Caco-2 (cell line): ENCODE results near the gene CLMP. TPM values are rescaled to one million over a fixed set of nuclear protein-coding genes. Genes with fewer than 3 reads are reported as not detected.
"Not testable (repeated sequence)": the region's sequence is repeated elsewhere in the genome, so short reads cannot be mapped to it uniquely, and the experiment has no call there.

Experiments used
- BruUV-seq: library from RNA; stranded (reverse); fragments of 400-500 nt; replicated peaks from 2 replicates; lab custom pipeline; 2021; lab: Mats Ljungman, UMichigan
- CTCF ChIA-PET: fragments of 300-600 bp; sonication (Branson Sonifier 250); formaldehyde crosslinking; loops from one replicate; lab custom pipeline; 2022; ENCODE audit warnings: antibody characterized with exemption; lab: Charles Lee
- POLR2A ChIA-PET: fragments of 300-600 bp; sonication (Branson Sonifier 250); formaldehyde crosslinking; loops from one replicate; lab custom pipeline; 2022; ENCODE audit warnings: antibody characterized with exemption; lab: Charles Lee
- DNase-seq, 2 experiments: peaks; one replicate each; pipeline versions ENCODE4 v3.0.0 to v3.0.0-alpha.2; 2020 to 2022
- H3K27me3 ChIP-seq: replicated peaks from 2 replicates; pipeline ENCODE4 v1.6.0; 2011; ENCODE audit warnings: low read length; ENCODE audit not compliant: control insufficient read depth, insufficient read depth
- H3K36me3 ChIP-seq: 2 replicates; pipeline ENCODE4 v1.5.1; 2011; ENCODE audit warnings: low read length; ENCODE audit not compliant: control insufficient read depth, insufficient read depth
- H3K4me1 ChIP-seq: fragments of 250-450 bp; sonication (Bioruptor Pico); 2 replicates; pipeline ENCODE4 v1.5.1; 2020; ENCODE audit warnings: mild to moderate bottlenecking
- H3K4me3 ChIP-seq: 2 replicates; pipeline ENCODE4 v1.5.1; 2011; ENCODE audit warnings: low read depth, mild to moderate bottlenecking, control low read depth, low read length
- H3K9me3 ChIP-seq: fragments of 250-450 bp; sonication (Bioruptor Pico); 2 replicates; pipeline ENCODE4 v1.5.1; 2020; ENCODE audit warnings: mild to moderate bottlenecking, moderate library complexity
- H3K27ac Mint-ChIP-seq: one replicate; pipeline ENCODE4 v1.8.0; 2022; ENCODE audit warnings: mixed read lengths; ENCODE audit not compliant: unreplicated experiment
- H3K27me3 Mint-ChIP-seq: one replicate; pipeline ENCODE4 v1.8.0; 2022; ENCODE audit warnings: mixed read lengths; ENCODE audit not compliant: insufficient read depth, unreplicated experiment
- H3K36me3 Mint-ChIP-seq: one replicate; pipeline ENCODE4 v1.8.0; 2022; ENCODE audit warnings: mild to moderate bottlenecking, mixed read lengths; ENCODE audit not compliant: insufficient read depth, unreplicated experiment
- H3K4me1 Mint-ChIP-seq: one replicate; pipeline ENCODE4 v1.8.0; 2022; ENCODE audit warnings: low read depth, mixed read lengths; ENCODE audit not compliant: unreplicated experiment
- H3K4me3 Mint-ChIP-seq: one replicate; pipeline ENCODE4 v1.8.0; 2022; ENCODE audit warnings: mild to moderate bottlenecking, moderate library complexity, mixed read lengths; ENCODE audit not compliant: unreplicated experiment
- H3K9me3 Mint-ChIP-seq: one replicate; pipeline ENCODE4 v1.8.0; 2022; ENCODE audit warnings: mixed read lengths; ENCODE audit not compliant: unreplicated experiment
- intact Hi-C: fragments of 100-400 bp; cut with micrococcal nuclease; formaldehyde crosslinking; loops from one replicate; pipeline ENCODE4 v1.10.0; 2022; ENCODE audit not compliant: unreplicated experiment
- total RNA-seq: library from RNA; stranded (reverse); gene quantifications from 2 replicates; pipeline ENCODE4 v1.2.3, GENCODE V29; 2022
- TF ChIP-seq, protein P1 (sequence below), 2 experiments: fragments of 200-600 bp in 1 of 2; IDR thresholded peaks; 1 replicate in 1 of 2; 2 replicates in 1 of 2; pipeline versions ENCODE4 v1.5.1 to v1.8.0; 2011 to 2022; ENCODE audit warnings: antibody characterized with exemption in 1 of 2, control low read depth in 1 of 2, inconsistent platforms in 1 of 2, low read depth in 1 of 2, low read length in 1 of 2, mild to moderate bottlenecking in 1 of 2, moderate library complexity in 1 of 2; ENCODE audit not compliant: insufficient read depth in 1 of 2, severe bottlenecking in 1 of 2, unreplicated experiment in 1 of 2

The CLMP gene
- total RNA-seq, 1 experiment from 2014 or later = 58.9 TPM

- Mint-ChIP-seq H3K4me1 (peaks cover 31% of the 10 kb centered on the region), H3K27ac (peak overlapping the region; percentile 98), H3K27me3 (no peaks in the 10 kb centered on the region), H3K36me3 (peaks cover 91% of the 10 kb centered on the region), H3K9me3 (no peaks in the 10 kb centered on the region), H3K4me3 (peak overlapping the region; percentile 84)
- ChIA-PET POLR2A (interaction anchor here (0.7 kb wide), 2 partner anchors 47 to 104 kb away, joined by 3 read pairs; no protein-coding TSS in a partner anchor), CTCF (no interaction called here)
- Histone ChIP-seq H3K27me3 (no peaks in the 10 kb centered on the region), H3K4me1 (peaks cover 26% of the 10 kb centered on the region), H3K9me3 (no peaks in the 10 kb centered on the region), H3K4me3 (peak overlapping the region; percentile 85), H3K36me3 (peaks cover 25% of the 10 kb centered on the region)
- BruUV-seq = no TSS peak
- peak in 1 of 2 experiments; percentile 35 for DNase-seq
- intact Hi-C loops = loop anchor here (5.0 kb wide), 1 partner anchor 682 kb away; the partner anchor contains the start of gene ZNF202
- TF ChIP-seq, protein P1, sequence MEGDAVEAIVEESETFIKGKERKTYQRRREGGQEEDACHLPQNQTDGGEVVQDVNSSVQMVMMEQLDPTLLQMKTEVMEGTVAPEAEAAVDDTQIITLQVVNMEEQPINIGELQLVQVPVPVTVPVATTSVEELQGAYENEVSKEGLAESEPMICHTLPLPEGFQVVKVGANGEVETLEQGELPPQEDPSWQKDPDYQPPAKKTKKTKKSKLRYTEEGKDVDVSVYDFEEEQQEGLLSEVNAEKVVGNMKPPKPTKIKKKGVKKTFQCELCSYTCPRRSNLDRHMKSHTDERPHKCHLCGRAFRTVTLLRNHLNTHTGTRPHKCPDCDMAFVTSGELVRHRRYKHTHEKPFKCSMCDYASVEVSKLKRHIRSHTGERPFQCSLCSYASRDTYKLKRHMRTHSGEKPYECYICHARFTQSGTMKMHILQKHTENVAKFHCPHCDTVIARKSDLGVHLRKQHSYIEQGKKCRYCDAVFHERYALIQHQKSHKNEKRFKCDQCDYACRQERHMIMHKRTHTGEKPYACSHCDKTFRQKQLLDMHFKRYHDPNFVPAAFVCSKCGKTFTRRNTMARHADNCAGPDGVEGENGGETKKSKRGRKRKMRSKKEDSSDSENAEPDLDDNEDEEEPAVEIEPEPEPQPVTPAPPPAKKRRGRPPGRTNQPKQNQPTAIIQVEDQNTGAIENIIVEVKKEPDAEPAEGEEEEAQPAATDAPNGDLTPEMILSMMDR (IDR thresholded peaks at IDR 0.05; ENCODE audit: insufficient read depth in 1 of 2, low read depth in 1 of 2, low read length in 1 of 2, severe bottlenecking in 1 of 2, unreplicated experiment in 1 of 2) = no peak
Measured at GRCh38 chr11:123060277-123061000, 134.6 kb downstream of the CLMP start.

DNA sequence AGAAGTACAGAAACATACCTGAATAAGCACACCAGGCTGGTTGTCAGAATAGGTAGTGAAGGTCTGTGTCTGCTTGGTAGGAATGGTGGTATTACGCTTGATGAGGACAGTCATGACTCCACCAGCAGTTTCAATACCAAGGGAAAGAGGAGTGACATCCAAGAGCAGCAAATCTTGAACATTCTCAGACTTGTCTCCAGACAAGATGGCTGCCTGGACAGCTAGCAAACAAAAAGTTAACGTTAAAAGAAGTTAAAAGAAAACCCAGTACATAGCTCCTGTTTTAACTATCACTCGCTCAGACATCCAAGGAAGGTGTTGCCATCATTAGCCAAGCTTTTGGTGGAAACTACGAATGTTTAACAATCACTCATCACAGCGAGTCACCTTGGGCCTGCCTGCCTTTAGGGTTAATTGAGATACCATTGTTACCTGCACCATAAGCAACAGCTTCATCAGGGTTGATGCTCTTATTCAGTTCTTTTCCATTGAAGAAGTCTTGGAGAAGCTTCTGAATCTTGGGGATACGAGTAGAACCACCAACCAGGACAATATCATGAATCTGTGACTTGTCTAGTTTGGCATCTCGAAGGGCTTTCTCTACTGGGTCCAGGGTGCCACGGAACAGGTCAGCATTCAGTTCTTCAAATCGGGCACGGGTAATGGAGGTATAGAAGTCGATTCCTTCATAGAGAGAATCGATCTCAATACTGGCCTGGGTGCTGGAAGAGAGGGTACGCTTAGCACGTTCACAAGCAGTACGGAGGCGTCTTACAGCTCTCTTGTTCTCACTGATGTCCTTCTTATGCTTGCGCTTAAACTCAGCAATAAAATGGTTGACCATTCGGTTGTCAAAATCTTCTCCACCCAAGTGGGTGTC lies 135.8 kb downstream of the CLMP start:
- BruUV-seq, H3K4me3 ChIP-seq, POLR2A ChIA-PET, H3K9me3 ChIP-seq, CTCF ChIA-PET, H3K27me3 ChIP-seq, H3K9me3 Mint-ChIP-seq, intact Hi-C loops, H3K27me3 Mint-ChIP-seq: not testable (repeated sequence)
- H3K4me1 Mint-ChIP-seq = peaks cover 31% of the 10 kb centered on the region
- Histone ChIP-seq H3K4me1 (peaks cover 24% of the 10 kb centered on the region), H3K36me3 (peaks cover 25% of the 10 kb centered on the region)
- H3K36me3 Mint-ChIP-seq = peaks cover 97% of the 10 kb centered on the region
- DNase-seq = peak in 1 of 2 experiments; percentile 26
- H3K4me3 Mint-ChIP-seq = peak overlapping the region; percentile 84
- H3K27ac Mint-ChIP-seq = peak overlapping the region; percentile 98

GRCh38 chr11:123057661-123058305 lies 137.3 kb downstream of the CLMP start:
- H3K4me1 ChIP-seq = peaks cover 17% of the 10 kb centered on the region
- ChIA-PET POLR2A (interaction anchor here (0.6 to 0.7 kb wide), 2 partner anchors 172 to 278 kb away, joined by 3 to 10 read pairs; no protein-coding TSS in a partner anchor), CTCF (interaction anchor here (0.7 kb wide), 1 partner anchor 190 kb away, joined by 3 read pairs; no protein-coding TSS in a partner anchor)
- Mint-ChIP-seq H3K36me3 (peaks cover 98% of the 10 kb centered on the region), H3K27ac (peak overlapping the region; percentile 68), H3K27me3 (no peaks in the 10 kb centered on the region), H3K9me3 (no peaks in the 10 kb centered on the region), H3K4me1 (peaks cover 31% of the 10 kb centered on the region), H3K4me3 (peak overlapping the region; percentile 84)
- intact Hi-C loops = no loop called here
- H3K27me3 ChIP-seq = no peaks in the 10 kb centered on the region
- TF ChIP-seq, protein P1 (IDR thresholded peaks at IDR 0.05; ENCODE audit: insufficient read depth in 1 of 2, low read depth in 1 of 2, low read length in 1 of 2, severe bottlenecking in 1 of 2, unreplicated experiment in 1 of 2) = no peak
- no peak for DNase-seq
- BruUV-seq = no TSS peak
- H3K9me3 ChIP-seq = no peaks in the 10 kb centered on the region
- H3K4me3 ChIP-seq = no peak overlapping the region
- peaks cover 34% of the 10 kb centered on the region for H3K36me3 ChIP-seq
